ENCODE data around the gene CDSN.

The CDSN gene

DNA sequence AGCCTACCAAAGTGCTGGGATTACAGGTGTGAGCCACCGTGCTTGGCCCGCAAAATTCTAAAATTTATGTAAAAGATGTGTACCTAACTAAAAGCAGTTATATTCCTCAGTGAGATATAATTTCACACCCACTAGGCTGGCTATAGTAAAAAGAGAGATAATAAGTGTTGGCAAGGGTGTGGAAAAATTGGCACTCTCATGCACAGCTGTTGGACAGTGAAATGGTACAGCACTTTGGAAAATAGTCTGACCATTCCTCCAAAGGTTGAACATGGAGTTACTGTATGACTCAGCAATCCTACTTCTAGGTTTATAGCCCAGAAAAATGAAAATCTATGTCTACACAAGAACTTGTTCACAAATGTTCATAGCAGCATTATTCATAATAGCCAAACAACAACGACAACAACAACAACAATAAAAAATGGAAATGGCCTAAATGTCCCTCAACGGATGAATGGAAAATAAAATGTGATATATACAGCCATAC is 21.8 kb downstream of the CDSN start:
- Histone ChIP-seq H3K9ac (ENCODE audit: low read depth in 1 of 2, low read length in 2 of 2) (no peak overlapping the region), H3K27ac (ENCODE audit: low read depth in 2 of 2, low read length in 2 of 2) (no peak overlapping the region), H3K4me1 (ENCODE audit: control insufficient read depth in 2 of 2, insufficient read depth in 2 of 2, low read length in 2 of 2) (peaks cover 5 to 10% of the 10 kb centered on the region in 2 donors), H3K9me3 (ENCODE audit: control insufficient read depth in 2 of 2, low read length in 2 of 2) (no peaks in the 10 kb centered on the region), H3K36me3 (ENCODE audit: control insufficient read depth in 2 of 2, insufficient read depth in 2 of 2, low read length in 2 of 2) (no peaks in the 10 kb centered on the region), H3K4me3 (ENCODE audit: low read length in 2 of 2) (no peak overlapping the region), H3K27me3 (ENCODE audit: control insufficient read depth in 2 of 2, insufficient read depth in 2 of 2, low read length in 2 of 2) (no peaks in the 10 kb centered on the region)

DNA sequence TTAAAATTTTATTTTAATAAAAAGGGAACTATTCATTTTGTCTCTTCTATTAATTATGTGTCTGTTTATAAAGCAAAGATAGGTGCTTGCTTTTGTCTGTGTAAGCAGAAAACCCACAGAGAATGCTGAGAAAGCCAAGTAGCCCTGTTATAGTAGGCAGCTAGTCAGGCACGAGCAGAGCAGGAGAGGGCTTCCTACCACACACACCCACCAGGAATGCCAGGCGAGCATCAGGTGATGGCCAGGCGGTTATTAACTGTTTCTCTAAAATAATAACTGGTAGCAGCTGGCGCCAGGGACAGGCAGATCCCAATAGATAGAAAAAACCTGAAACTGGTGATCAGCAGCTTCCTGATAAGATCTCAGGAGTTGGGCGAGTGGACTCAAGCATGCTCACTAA is 23.6 kb downstream of the CDSN start:
- Histone ChIP-seq H3K27ac (ENCODE audit: low read depth in 2 of 2, low read length in 2 of 2) (no peak overlapping the region), H3K9ac (ENCODE audit: low read depth in 1 of 2, low read length in 2 of 2) (no peak overlapping the region), H3K27me3 (ENCODE audit: control insufficient read depth in 2 of 2, insufficient read depth in 2 of 2, low read length in 2 of 2) (no peaks in the 10 kb centered on the region), H3K9me3 (ENCODE audit: control insufficient read depth in 2 of 2, low read length in 2 of 2) (no peaks in the 10 kb centered on the region), H3K36me3 (ENCODE audit: control insufficient read depth in 2 of 2, insufficient read depth in 2 of 2, low read length in 2 of 2) (no peaks in the 10 kb centered on the region), H3K4me1 (ENCODE audit: control insufficient read depth in 2 of 2, insufficient read depth in 2 of 2, low read length in 2 of 2) (peaks cover 5 to 17% of the 10 kb centered on the region in 2 donors), H3K4me3 (ENCODE audit: low read length in 2 of 2) (no peak overlapping the region)

DNA sequence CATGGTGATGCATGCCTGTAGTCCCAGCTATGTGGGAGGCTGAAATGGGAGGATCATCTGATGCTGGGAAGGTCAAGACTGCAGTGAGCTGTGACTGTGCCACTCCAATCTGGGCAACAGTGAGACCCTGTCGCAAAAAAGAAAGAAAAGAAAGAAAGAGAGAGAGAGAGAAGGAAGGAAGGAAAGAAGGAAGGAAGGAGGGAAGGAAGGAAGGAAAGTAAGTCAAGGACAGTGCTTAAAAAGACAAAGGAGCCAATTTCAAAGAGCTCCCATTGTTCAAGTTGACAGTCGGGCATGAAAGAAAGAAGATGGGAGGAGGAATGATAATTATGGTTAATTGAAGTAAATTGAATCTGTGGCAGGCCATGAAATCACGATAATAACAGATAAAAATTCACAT is 24.0 kb downstream of the CDSN start:
- Histone ChIP-seq H3K27ac (ENCODE audit: low read depth in 2 of 2, low read length in 2 of 2) (no peak overlapping the region), H3K27me3 (ENCODE audit: control insufficient read depth in 2 of 2, insufficient read depth in 2 of 2, low read length in 2 of 2) (no peaks in the 10 kb centered on the region), H3K9me3 (ENCODE audit: control insufficient read depth in 2 of 2, low read length in 2 of 2) (no peaks in the 10 kb centered on the region), H3K4me3 (ENCODE audit: low read length in 2 of 2) (no peak overlapping the region), H3K36me3 (ENCODE audit: control insufficient read depth in 2 of 2, insufficient read depth in 2 of 2, low read length in 2 of 2) (no peaks in the 10 kb centered on the region), H3K4me1 (ENCODE audit: control insufficient read depth in 2 of 2, insufficient read depth in 2 of 2, low read length in 2 of 2) (peaks cover 5 to 20% of the 10 kb centered on the region in 2 donors), H3K9ac (ENCODE audit: low read depth in 1 of 2, low read length in 2 of 2) (no peak overlapping the region)

DNA sequence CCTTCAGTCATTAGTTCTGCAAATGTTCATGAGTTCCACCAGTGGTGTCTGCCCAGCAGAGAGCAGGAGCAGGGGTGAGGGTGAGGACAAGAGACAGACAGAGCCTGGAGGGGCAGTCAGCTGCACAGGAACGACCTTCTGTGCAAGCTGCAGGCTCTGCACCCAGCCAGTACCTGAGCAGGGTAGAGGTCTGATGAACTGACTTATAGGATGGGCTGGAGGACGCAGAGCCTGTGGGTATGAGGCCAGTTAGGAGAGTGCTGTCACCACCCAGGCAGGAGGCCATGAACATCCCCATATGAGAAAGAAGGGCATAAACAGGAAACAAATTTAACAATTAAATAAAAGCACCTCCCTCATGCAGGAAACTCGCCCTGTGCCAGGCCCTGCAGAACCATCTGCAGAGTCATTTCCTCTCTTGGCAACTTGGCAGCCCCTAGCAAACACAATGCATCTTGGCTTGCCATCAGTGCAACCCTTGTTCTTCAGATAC is 25.8 kb downstream of the CDSN start:
- Histone ChIP-seq H3K27ac (ENCODE audit: low read depth in 2 of 2, low read length in 2 of 2) (peak overlapping the region in 1 of 2 donors; percentile 38), H3K36me3 (ENCODE audit: control insufficient read depth in 2 of 2, insufficient read depth in 2 of 2, low read length in 2 of 2) (no peaks in the 10 kb centered on the region), H3K9me3 (ENCODE audit: control insufficient read depth in 2 of 2, low read length in 2 of 2) (no peaks in the 10 kb centered on the region), H3K9ac (ENCODE audit: low read depth in 1 of 2, low read length in 2 of 2) (no peak overlapping the region), H3K4me1 (ENCODE audit: control insufficient read depth in 2 of 2, insufficient read depth in 2 of 2, low read length in 2 of 2) (peaks cover 7 to 25% of the 10 kb centered on the region in 2 donors), H3K27me3 (ENCODE audit: control insufficient read depth in 2 of 2, insufficient read depth in 2 of 2, low read length in 2 of 2) (no peaks in the 10 kb centered on the region), H3K4me3 (ENCODE audit: low read length in 2 of 2) (no peak overlapping the region)

DNA sequence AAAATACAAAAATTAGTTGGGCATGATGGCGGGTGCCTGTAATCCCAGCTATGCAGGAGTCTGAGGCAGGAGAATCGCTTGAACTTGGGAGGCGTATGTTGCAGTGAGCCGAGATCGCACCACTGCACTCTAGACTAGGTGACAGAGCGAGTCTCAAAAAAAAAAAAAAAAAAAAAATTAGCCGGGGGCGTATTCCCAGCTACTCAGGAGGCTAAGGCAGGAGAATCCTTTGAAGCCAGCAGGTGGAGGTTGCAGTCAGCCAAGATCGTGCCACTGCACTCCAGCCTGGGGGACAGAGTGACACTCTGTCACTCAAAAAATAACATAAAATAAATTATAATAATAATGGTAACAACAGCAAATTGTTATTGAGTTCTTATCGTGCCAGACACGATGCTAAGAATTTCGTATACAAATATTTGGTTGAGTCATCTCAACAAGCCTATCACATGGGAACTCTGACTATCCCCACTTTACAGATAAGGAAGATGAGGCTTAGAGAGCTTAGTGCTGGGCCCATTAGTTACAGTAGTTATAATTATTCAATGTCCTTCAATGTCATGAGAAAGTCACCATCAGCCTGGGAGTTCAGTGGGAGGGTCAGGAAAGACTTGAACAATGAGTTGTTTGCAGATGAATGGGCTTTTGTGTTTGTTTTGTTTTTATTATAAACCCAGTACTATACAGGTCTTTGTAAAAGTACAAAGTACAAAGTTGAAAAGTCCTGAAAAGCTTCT is 27.3 kb downstream of the CDSN start:
- no peaks in the 10 kb centered on the region for H3K9me3 ChIP-seq (ENCODE audit: control insufficient read depth in 2 of 2, low read length in 2 of 2)
- no peaks in the 10 kb centered on the region for H3K36me3 ChIP-seq (ENCODE audit: control insufficient read depth in 2 of 2, insufficient read depth in 2 of 2, low read length in 2 of 2)
- H3K4me1 ChIP-seq (ENCODE audit: control insufficient read depth in 2 of 2, insufficient read depth in 2 of 2, low read length in 2 of 2) = peaks cover 7 to 25% of the 10 kb centered on the region in 2 donors
- no peaks in the 10 kb centered on the region for H3K27me3 ChIP-seq (ENCODE audit: control insufficient read depth in 2 of 2, insufficient read depth in 2 of 2, low read length in 2 of 2)
- no peak overlapping the region for H3K27ac ChIP-seq (ENCODE audit: low read depth in 2 of 2, low read length in 2 of 2)
- no peak overlapping the region for H3K4me3 ChIP-seq (ENCODE audit: low read length in 2 of 2)
- no peak overlapping the region for H3K9ac ChIP-seq (ENCODE audit: low read depth in 1 of 2, low read length in 2 of 2)

DNA sequence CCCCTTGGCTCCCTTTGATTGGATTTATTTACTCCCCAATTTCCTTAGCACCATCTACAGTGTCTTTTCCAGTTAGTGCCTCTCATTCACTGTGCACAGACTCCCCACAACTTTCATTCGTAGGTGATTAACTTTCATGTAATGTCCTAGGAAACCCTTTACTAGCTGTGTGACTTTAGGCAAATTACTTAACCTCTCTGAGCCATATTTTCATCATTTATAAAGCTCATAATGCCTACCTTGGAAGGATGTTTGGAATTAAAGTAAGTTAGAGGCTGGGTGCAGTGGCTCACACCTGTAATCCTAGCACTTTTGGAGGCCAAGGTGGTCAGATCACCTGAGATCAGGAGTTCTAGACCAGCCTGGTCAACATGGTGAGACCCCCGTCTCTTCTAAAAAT is 28.0 kb downstream of the CDSN start:
- Histone ChIP-seq H3K4me1 (ENCODE audit: control insufficient read depth in 2 of 2, insufficient read depth in 2 of 2, low read length in 2 of 2) (peaks cover 7 to 25% of the 10 kb centered on the region in 2 donors), H3K4me3 (ENCODE audit: low read length in 2 of 2) (no peak overlapping the region), H3K27me3 (ENCODE audit: control insufficient read depth in 2 of 2, insufficient read depth in 2 of 2, low read length in 2 of 2) (no peaks in the 10 kb centered on the region), H3K9me3 (ENCODE audit: control insufficient read depth in 2 of 2, low read length in 2 of 2) (no peaks in the 10 kb centered on the region), H3K27ac (ENCODE audit: low read depth in 2 of 2, low read length in 2 of 2) (no peak overlapping the region), H3K9ac (ENCODE audit: low read depth in 1 of 2, low read length in 2 of 2) (no peak overlapping the region), H3K36me3 (ENCODE audit: control insufficient read depth in 2 of 2, insufficient read depth in 2 of 2, low read length in 2 of 2) (no peaks in the 10 kb centered on the region)

DNA sequence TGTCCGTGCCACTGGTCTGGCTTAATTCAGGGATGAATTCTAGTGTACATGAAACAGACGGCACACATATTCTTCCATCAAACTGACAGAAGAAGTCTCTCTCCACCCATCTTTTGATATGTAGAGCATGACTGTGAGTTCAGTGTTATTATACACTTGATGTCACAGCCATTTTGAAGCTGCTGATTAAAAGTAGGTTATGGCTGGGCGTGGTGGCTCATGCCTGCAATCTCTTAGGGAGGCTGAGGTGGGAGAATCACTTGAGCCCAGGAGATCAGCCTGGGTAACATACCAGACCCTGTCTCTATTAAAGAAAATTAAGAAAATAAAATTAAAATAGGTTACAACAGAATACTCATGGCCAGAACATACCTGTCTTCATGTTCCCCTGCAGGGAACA is 28.6 kb downstream of the CDSN start:
- no peaks in the 10 kb centered on the region for H3K36me3 ChIP-seq (ENCODE audit: control insufficient read depth in 2 of 2, insufficient read depth in 2 of 2, low read length in 2 of 2)
- H3K4me3 ChIP-seq (ENCODE audit: low read length in 2 of 2) = no peak overlapping the region
- peaks cover 7 to 25% of the 10 kb centered on the region in 2 donors for H3K4me1 ChIP-seq (ENCODE audit: control insufficient read depth in 2 of 2, insufficient read depth in 2 of 2, low read length in 2 of 2)

DNA sequence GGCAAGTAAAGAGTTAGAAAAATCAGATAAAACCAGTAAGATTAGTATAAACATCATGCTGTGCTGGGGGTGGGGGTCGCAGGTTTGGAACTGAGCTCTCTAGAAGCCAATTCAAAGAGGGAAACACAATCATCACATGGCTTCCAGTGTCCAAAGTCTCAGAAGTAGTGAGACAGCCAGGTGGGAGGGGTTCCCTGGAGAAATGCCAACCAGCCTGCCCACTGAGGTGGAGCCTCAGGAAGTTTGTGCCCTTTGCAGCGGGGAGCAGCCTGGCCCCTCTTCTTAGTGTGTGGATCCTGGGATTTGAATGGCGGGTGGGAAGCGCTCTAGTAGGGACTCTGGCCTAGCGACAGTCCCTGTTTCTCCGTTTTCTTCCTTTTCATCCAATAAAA is 29.3 kb downstream of the CDSN start:
- Histone ChIP-seq H3K36me3 (ENCODE audit: control insufficient read depth in 2 of 2, insufficient read depth in 2 of 2, low read length in 2 of 2) (no peaks in the 10 kb centered on the region), H3K27ac (ENCODE audit: low read depth in 2 of 2, low read length in 2 of 2) (peak overlapping the region in 1 of 2 donors; percentile 43), H3K9me3 (ENCODE audit: control insufficient read depth in 2 of 2, low read length in 2 of 2) (no peaks in the 10 kb centered on the region), H3K9ac (ENCODE audit: low read depth in 1 of 2, low read length in 2 of 2) (no peak overlapping the region), H3K4me3 (ENCODE audit: low read length in 2 of 2) (no peak overlapping the region), H3K4me1 (ENCODE audit: control insufficient read depth in 2 of 2, insufficient read depth in 2 of 2, low read length in 2 of 2) (peaks cover 7 to 25% of the 10 kb centered on the region in 2 donors), H3K27me3 (ENCODE audit: control insufficient read depth in 2 of 2, insufficient read depth in 2 of 2, low read length in 2 of 2) (no peaks in the 10 kb centered on the region)

More for the DNA sequence above, 28.6 kb downstream of the CDSN start:
- Histone ChIP-seq H3K27me3 (ENCODE audit: control insufficient read depth in 2 of 2, insufficient read depth in 2 of 2, low read length in 2 of 2) (no peaks in the 10 kb centered on the region), H3K9ac (ENCODE audit: low read depth in 1 of 2, low read length in 2 of 2) (no peak overlapping the region), H3K9me3 (ENCODE audit: control insufficient read depth in 2 of 2, low read length in 2 of 2) (no peaks in the 10 kb centered on the region), H3K27ac (ENCODE audit: low read depth in 2 of 2, low read length in 2 of 2) (peak overlapping the region in 1 of 2 donors; percentile 43)

DNA sequence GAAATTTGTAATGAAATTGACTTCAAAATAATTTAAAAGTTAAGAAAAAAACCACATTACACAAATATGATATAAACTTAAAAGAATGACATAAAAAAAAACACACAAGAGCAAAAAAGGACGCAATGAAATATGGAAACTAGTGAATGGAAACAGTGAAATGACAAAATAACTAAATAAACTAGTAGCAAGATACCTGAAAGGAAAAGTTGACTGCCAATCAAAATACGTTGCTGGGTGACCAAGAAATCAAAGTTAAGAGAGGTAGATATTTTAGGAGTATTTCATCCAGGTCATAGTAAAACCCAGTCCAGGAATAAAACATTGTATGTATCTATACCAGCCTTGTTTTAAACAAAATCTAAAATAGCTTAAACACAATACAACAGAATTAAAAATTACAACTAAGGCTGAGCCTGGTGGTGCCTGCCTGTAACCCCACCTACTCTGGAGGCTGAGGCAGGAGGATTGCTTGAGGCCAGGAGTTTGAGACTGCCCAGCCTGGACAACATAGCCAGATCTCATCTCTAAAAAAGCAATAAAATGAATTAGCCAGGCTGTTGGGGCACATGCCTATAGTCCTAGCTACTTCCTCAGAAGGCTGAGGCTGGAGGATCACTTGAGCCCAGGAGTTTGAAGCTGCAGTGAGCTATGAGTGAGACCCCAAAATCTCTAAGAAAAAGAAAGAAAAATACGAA is 29.8 kb downstream of the CDSN start:
- H3K4me1 ChIP-seq (ENCODE audit: control insufficient read depth in 2 of 2, insufficient read depth in 2 of 2, low read length in 2 of 2) = peaks cover 7 to 25% of the 10 kb centered on the region in 2 donors
- H3K27me3 ChIP-seq (ENCODE audit: control insufficient read depth in 2 of 2, insufficient read depth in 2 of 2, low read length in 2 of 2) = peaks cover 0 to 3% of the 10 kb centered on the region in 2 donors
- peak overlapping the region in 1 of 2 donors; percentile 24 for H3K27ac ChIP-seq (ENCODE audit: low read depth in 2 of 2, low read length in 2 of 2)
- no peak overlapping the region for H3K4me3 ChIP-seq (ENCODE audit: low read length in 2 of 2)
- H3K36me3 ChIP-seq (ENCODE audit: control insufficient read depth in 2 of 2, insufficient read depth in 2 of 2, low read length in 2 of 2) = no peaks in the 10 kb centered on the region
- H3K9ac ChIP-seq (ENCODE audit: low read depth in 1 of 2, low read length in 2 of 2) = no peak overlapping the region
- no peaks in the 10 kb centered on the region for H3K9me3 ChIP-seq (ENCODE audit: control insufficient read depth in 2 of 2, low read length in 2 of 2)

DNA sequence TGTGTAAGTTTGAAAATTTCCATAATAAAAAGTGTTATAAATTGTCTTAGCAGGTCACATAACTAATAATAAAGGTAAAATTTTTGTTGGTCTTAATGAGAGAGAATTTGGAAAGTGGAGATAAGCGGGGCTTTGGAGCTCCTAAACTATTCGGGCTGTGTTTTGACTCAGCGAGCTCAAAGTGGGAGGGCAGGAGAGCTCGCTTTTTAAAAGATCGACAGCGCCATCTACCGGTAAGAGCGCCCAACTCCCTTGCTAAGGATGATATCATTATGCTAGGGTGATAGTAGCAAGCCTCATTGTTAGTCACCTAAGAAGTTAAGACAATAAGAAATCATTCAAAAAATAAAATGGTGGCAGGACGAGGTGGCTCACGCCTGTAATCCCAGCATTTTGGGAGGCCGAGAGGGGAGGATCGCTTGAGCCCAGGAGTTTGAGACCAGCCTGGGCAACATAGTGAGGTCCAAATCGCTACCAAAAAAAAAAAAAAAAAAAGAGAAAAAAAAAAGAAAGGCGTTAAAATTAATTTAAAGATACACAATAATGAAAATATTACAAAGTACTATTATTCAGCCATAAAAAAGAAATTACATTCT is 32.7 kb downstream of the CDSN start:
- Histone ChIP-seq H3K9ac (ENCODE audit: low read depth in 1 of 2, low read length in 2 of 2) (no peak overlapping the region), H3K27me3 (ENCODE audit: control insufficient read depth in 2 of 2, insufficient read depth in 2 of 2, low read length in 2 of 2) (peaks cover 0 to 3% of the 10 kb centered on the region in 2 donors), H3K27ac (ENCODE audit: low read depth in 2 of 2, low read length in 2 of 2) (no peak overlapping the region), H3K4me3 (ENCODE audit: low read length in 2 of 2) (no peak overlapping the region), H3K36me3 (ENCODE audit: control insufficient read depth in 2 of 2, insufficient read depth in 2 of 2, low read length in 2 of 2) (no peaks in the 10 kb centered on the region), H3K9me3 (ENCODE audit: control insufficient read depth in 2 of 2, low read length in 2 of 2) (no peaks in the 10 kb centered on the region), H3K4me1 (ENCODE audit: control insufficient read depth in 2 of 2, insufficient read depth in 2 of 2, low read length in 2 of 2) (peaks cover 3 to 15% of the 10 kb centered on the region in 2 donors)
